Upper lobe of left lung (tissue), 6 donors: Measurements from ENCODE around the gene PITX1. TPM values are rescaled to one million over a fixed set of nuclear protein-coding genes. Genes with fewer than 3 reads are reported as not detected.

Source experiments
- ATAC-seq, 2 donors: fragments of 200-7000 bp; cut with Tn5 transposase; one replicate each; pipeline ENCODE4 v1.9.1; 2022; ENCODE audit warnings: mild to moderate bottlenecking in 2 of 2, moderate library complexity in 2 of 2; ENCODE audit not compliant: low FRiP score in 2 of 2
- DNase-seq, 2 donors: peaks; one replicate each; pipeline ENCODE4 v3.0.0-alpha.2; 2019 to 2020
- H3K27ac ChIP-seq, 4 donors: fragments of 200-600 bp; sonication (generic); one replicate each; pipeline ENCODE4 v1.5.1; 2016 to 2019
- H3K27me3 ChIP-seq, 4 donors: fragments of 200-600 bp; sonication (generic); one replicate each; pipeline ENCODE4 v1.5.1; 2017 to 2019
- H3K36me3 ChIP-seq, 4 donors: fragments of 200-600 bp; sonication (generic); one replicate each; pipeline ENCODE4 v1.5.1; 2016 to 2019
- H3K4me1 ChIP-seq, 4 donors: fragments of 200-600 bp; sonication (generic); one replicate each; pipeline ENCODE4 v1.5.1; 2018 to 2019
- H3K4me3 ChIP-seq, 4 donors: fragments of 200-600 bp; sonication (generic); one replicate each; pipeline ENCODE4 v1.5.1; 2017 to 2019; ENCODE audit warnings: mild to moderate bottlenecking in 2 of 4, moderate library complexity in 1 of 4
- H3K9me3 ChIP-seq, 4 donors: fragments of 200-600 bp; sonication (generic); one replicate each; pipeline ENCODE4 v1.5.1; 2018 to 2019
- EP300 ChIP-seq, 4 donors: sonication (generic); formaldehyde crosslinking; IDR thresholded peaks; one replicate each; pipeline ENCODE4 v1.5.1; 2017; ENCODE audit warnings: antibody characterized with exemption in 4 of 4, control low read depth in 2 of 4
- POLR2A ChIP-seq, 4 donors: fragments of 450-650 bp; IDR thresholded peaks; one replicate each; pipeline ENCODE4 v1.5.1; 2016 to 2017; ENCODE audit warnings: antibody characterized with exemption in 4 of 4, mild to moderate bottlenecking in 2 of 4
- POLR2AphosphoS5 ChIP-seq, 2 donors: sonication (generic); formaldehyde crosslinking; IDR thresholded peaks; one replicate each; pipeline ENCODE4 v1.5.1; 2017; ENCODE audit warnings: antibody characterized with exemption in 2 of 2
- WGBS, 2 donors: methylation state at CpG; one replicate each; pipeline ENCODE4 v1.1.5; 2017 to 2018; 5-methylcytosine and 5-hydroxymethylcytosine counted together
- total RNA-seq, 6 donors: library from RNA; depleted of rRNA in 4 of 6; stranded (reverse); fragments of >200 nt in 4 of 6; gene quantifications; one replicate each; pipeline versions ENCODE4 v1.1.0 to v1.2.1, GENCODE V29; 2016 to 2021
- TF ChIP-seq, protein P1 (sequence below), 6 experiments: fragments of 450-650 bp in 4 of 6; fragments of 200-600 bp in 2 of 6; sonication (generic) in 2 of 6; IDR thresholded peaks; one replicate each; pipeline ENCODE4 v1.5.1; 2016 to 2019; ENCODE audit warnings: antibody characterized with exemption in 6 of 6
- donor health status: DM: no; HTN: no; CAD: no; lungs with moderate emphysema.
- donor health status: DM: no; HTN: yes; CAD: no; lungs with severe emphysema.

The PITX1 gene
- total RNA-seq, 6 donors from 2014 or later = 0.23 to 11.0 (median 1.0) TPM; not detected in 2

DNA sequence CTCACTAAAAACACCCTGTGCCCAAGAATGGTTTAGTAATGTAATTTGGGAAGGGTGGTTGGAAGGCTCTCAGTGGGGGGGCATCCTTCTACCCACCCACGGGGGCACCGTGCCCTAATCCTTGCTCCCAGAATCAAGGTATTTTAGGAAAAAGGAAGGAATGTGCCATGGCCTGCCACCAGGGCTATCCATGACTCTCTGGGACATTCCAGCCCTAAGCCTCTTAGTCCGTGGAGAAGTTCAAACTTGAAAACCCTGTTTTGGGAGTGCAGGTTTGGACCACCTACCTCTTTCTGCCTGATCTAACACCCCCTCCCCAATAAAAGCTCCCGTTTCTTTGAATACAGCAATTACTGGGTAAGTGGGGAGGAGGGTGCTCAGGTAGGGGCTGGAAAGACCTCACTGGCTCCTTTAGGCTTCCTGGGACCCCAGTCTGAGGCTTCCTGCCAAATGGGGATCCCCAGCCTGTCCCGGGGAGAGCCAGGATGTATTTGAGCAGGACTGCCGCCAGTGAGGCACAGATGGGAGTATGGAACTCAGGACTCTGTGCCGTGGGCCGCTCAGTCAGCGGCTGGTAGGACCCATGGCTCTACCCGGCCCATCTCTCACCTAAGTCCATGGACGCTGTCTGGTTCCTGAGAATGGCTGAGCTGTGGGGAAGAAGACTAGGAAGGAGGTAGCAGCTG, 3.6 kb upstream of the PITX1 start:
- no peak for ATAC-seq
- WGBS, 2 donors = 15% methylated on average over 10 to 11 of the region's 11 CpGs

DNA sequence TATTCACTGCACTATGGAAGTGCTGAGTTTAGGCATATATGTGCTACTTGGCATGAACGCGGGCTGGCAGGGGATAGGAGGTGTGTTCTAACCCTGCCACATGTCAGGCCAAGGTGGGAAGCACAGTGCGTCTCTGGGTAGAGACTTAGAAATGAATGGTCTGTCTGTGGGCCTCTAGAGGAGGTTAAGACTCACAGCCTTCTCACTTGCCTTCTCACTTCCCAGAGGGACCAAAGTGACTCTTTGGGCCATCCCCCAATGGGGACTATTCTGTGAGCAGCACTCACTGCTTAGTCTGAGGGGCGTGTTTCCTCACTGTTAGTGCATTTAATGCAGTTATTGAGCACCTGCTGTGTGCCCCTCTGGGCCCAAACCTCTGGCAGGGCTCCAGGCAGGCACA, 2.4 kb upstream of the PITX1 start:
- H3K27me3 ChIP-seq = peaks cover 0 to 93% (median 60%) of the 10 kb centered on the region in 4 donors
- H3K27ac ChIP-seq = no peak overlapping the region
- H3K4me3 ChIP-seq = no peak overlapping the region
- DNase-seq (no peak), ATAC-seq (peak in 1 of 2 donors; percentile 17)
- 57 to 60% methylated on average over 3 to 4 of the region's 4 CpGs for WGBS, 2 donors
- peaks cover 34 to 51% (median 45%) of the 10 kb centered on the region in 4 donors for H3K4me1 ChIP-seq
- H3K36me3 ChIP-seq = no peaks in the 10 kb centered on the region
- no peak for TF ChIP-seq POLR2AphosphoS5 (IDR thresholded peaks at IDR 0.05)
- TF ChIP-seq, protein P1, sequence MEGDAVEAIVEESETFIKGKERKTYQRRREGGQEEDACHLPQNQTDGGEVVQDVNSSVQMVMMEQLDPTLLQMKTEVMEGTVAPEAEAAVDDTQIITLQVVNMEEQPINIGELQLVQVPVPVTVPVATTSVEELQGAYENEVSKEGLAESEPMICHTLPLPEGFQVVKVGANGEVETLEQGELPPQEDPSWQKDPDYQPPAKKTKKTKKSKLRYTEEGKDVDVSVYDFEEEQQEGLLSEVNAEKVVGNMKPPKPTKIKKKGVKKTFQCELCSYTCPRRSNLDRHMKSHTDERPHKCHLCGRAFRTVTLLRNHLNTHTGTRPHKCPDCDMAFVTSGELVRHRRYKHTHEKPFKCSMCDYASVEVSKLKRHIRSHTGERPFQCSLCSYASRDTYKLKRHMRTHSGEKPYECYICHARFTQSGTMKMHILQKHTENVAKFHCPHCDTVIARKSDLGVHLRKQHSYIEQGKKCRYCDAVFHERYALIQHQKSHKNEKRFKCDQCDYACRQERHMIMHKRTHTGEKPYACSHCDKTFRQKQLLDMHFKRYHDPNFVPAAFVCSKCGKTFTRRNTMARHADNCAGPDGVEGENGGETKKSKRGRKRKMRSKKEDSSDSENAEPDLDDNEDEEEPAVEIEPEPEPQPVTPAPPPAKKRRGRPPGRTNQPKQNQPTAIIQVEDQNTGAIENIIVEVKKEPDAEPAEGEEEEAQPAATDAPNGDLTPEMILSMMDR (IDR thresholded peaks at IDR 0.05) = no peak
- no peaks in the 10 kb centered on the region for H3K9me3 ChIP-seq

More for the DNA sequence above, 3.6 kb upstream of the PITX1 start:
- Histone ChIP-seq H3K27ac (no peak overlapping the region), H3K27me3 (peaks cover 0 to 84% (median 53%) of the 10 kb centered on the region in 4 donors), H3K36me3 (no peaks in the 10 kb centered on the region), H3K4me3 (no peak overlapping the region), H3K4me1 (peaks cover 29 to 46% (median 38%) of the 10 kb centered on the region in 4 donors), H3K9me3 (no peaks in the 10 kb centered on the region)
- DNase-seq = peak in 1 of 2 donors; percentile 15
- TF ChIP-seq POLR2AphosphoS5 (IDR thresholded peaks at IDR 0.05) (no peak), EP300 (IDR thresholded peaks at IDR 0.05) (no peak), POLR2A (IDR thresholded peaks at IDR 0.05) (no peak)
- TF ChIP-seq, protein P1 (IDR thresholded peaks at IDR 0.05) = no peak

DNA sequence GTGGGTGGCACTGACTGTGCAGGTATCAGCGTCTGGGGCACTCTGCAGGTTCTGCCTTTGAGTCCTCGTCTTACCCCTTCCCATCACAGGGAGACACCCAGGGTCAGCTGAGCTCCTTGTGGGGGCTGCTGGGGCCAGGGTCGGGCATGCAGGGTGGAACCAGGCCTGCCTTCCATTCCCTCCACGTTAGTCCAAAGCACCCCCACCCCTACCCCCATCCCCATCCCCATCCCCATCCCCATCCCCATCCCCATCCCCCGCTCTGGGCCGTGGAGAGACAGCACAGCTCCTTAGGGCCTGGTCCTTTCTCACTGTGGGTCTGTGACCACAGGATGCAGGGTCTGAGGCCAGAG, 1.6 kb upstream of the PITX1 start:
- no peak overlapping the region for H3K4me3 ChIP-seq
- ATAC-seq (peak in 1 of 2 donors; percentile 2), DNase-seq (peak in 1 of 2 donors; percentile 39)
- 44 to 64% methylated on average over 3 to 4 of the region's 6 CpGs for WGBS, 2 donors
- no peak overlapping the region for H3K27ac ChIP-seq
- peaks cover 0 to 93% (median 63%) of the 10 kb centered on the region in 4 donors for H3K27me3 ChIP-seq
- H3K9me3 ChIP-seq = no peaks in the 10 kb centered on the region
- no peak for TF ChIP-seq POLR2AphosphoS5 (IDR thresholded peaks at IDR 0.05)
- no peak for TF ChIP-seq POLR2A (IDR thresholded peaks at IDR 0.05)
- TF ChIP-seq, protein P1 (IDR thresholded peaks at IDR 0.05) = no peak
- no peak for TF ChIP-seq EP300 (IDR thresholded peaks at IDR 0.05)
- H3K4me1 ChIP-seq = peaks cover 41 to 57% (median 51%) of the 10 kb centered on the region in 4 donors
- H3K36me3 ChIP-seq = no peaks in the 10 kb centered on the region

DNA sequence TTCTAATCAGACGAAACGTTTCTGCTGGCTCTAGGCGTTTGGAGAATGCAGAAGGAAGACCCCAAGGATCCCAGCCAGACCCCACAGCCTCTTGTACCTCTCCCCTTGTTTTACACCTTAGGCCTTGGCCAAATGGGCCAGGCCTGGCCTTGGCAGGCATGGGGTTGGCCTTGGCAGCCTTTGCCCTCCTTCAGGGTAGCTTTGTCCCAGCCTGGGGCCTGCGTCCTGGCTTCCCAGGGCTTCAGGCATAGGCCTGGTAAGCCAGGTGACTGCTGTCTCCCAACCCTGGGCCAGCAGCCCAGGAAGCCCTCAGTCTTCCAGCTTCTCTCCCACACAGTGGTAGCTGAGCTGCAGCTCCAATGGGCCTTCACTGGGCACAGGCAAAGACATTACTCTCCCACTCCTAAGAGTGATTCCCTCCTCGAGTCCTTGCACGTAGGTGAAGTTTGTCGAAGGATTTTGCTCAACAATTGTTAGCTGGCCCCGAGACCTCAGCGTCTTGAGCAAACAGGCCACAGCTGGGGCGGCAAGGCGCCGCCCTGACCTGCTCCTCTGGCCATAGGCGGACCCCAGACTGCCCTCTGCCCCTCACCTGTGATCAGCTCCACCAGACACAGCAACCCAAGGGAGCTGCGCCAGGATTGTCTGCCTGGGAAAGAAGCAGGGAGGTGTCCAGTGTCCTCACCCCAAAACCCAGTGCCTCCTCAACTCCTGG, 1.1 kb upstream of the PITX1 start:
- WGBS, 2 donors = 55 to 58% methylated on average over 4 to 11 of the region's 14 CpGs
- H3K27me3 ChIP-seq = peaks cover 0 to 93% (median 63%) of the 10 kb centered on the region in 4 donors

More for the DNA sequence above, 1.1 kb upstream of the PITX1 start:
- peaks cover 45 to 58% (median 52%) of the 10 kb centered on the region in 4 donors for H3K4me1 ChIP-seq
- TF ChIP-seq, protein P1 (IDR thresholded peaks at IDR 0.05) = no peak
- TF ChIP-seq EP300 (IDR thresholded peaks at IDR 0.05) (no peak), POLR2A (IDR thresholded peaks at IDR 0.05) (no peak), POLR2AphosphoS5 (IDR thresholded peaks at IDR 0.05) (no peak)
- H3K27ac ChIP-seq = no peak overlapping the region
- H3K9me3 ChIP-seq = no peaks in the 10 kb centered on the region
- H3K4me3 ChIP-seq = no peak overlapping the region
- peak in 1 of 2 donors; percentile 63 for DNase-seq
- no peaks in the 10 kb centered on the region for H3K36me3 ChIP-seq
- peak in 1 of 2 donors; percentile 6 for ATAC-seq
